Uterus (tissue), 4 donors: Measurements from ENCODE around the gene TNFAIP2. TPM values are rescaled to one million over a fixed set of nuclear protein-coding genes. Genes with fewer than 3 reads are reported as not detected.

Source experiments
- DNase-seq, 2 donors: peaks; one replicate each; pipeline ENCODE4 v3.0.0-alpha.2; 2019 to 2020
- H3K27ac ChIP-seq, 2 donors: fragments of 200-600 bp; sonication (generic); 1 replicate in 1 of 2; 2 replicates in 1 of 2; pipeline ENCODE4 v1.5.1; 2016 to 2018
- H3K27me3 ChIP-seq, 2 donors: fragments of 200-600 bp; sonication (generic); one replicate each; pipeline ENCODE4 v1.5.1; 2018 to 2019; ENCODE audit warnings: control low read depth in 1 of 2
- H3K36me3 ChIP-seq, 2 donors: fragments of 200-600 bp; sonication (generic); one replicate each; pipeline ENCODE4 v1.5.1; 2019; ENCODE audit warnings: control low read depth in 1 of 2
- H3K4me1 ChIP-seq, 2 donors: fragments of 200-600 bp; sonication (generic); one replicate each; pipeline ENCODE4 v1.5.1; 2018 to 2019; ENCODE audit warnings: control low read depth in 1 of 2
- H3K4me3 ChIP-seq, 2 donors: fragments of 200-600 bp; sonication (generic); 1 replicate in 1 of 2; 2 replicates in 1 of 2; pipeline ENCODE4 v1.5.1; 2018 to 2019; ENCODE audit warnings: mild to moderate bottlenecking in 1 of 2
- H3K9me3 ChIP-seq, 2 donors: fragments of 200-600 bp; sonication (generic); one replicate each; pipeline ENCODE4 v1.5.1; 2019; ENCODE audit warnings: control low read depth in 1 of 2
- CTCF ChIP-seq, 4 experiments: fragments of 200-600 bp in 2 of 4; fragments of 450-650 bp in 2 of 4; sonication (generic) in 2 of 4; IDR thresholded peaks; one replicate each; pipeline ENCODE4 v1.5.1; 2016 to 2019; ENCODE audit warnings: antibody characterized with exemption in 4 of 4, mild to moderate bottlenecking in 2 of 4, moderate library complexity in 1 of 4
- POLR2A ChIP-seq, 2 donors: fragments of 450-650 bp; IDR thresholded peaks; one replicate each; pipeline ENCODE4 v1.6.1; 2016; ENCODE audit warnings: antibody characterized with exemption in 2 of 2, mild to moderate bottlenecking in 1 of 2, moderate library complexity in 1 of 2
- intact Hi-C: fragments of 100-400 bp; cut with DNase I; formaldehyde crosslinking; loops from one replicate; pipeline ENCODE4 v1.15.1; 2023; ENCODE audit warnings: low total_unique reads
- total RNA-seq, 4 donors: library from RNA; depleted of rRNA in 3 of 4; stranded (reverse); fragments of >200 nt in 3 of 4; gene quantifications; one replicate each; pipeline versions ENCODE4 v1.1.0 to v1.2.4, GENCODE V29; 2014 to 2023
- donor health status: DM: yes; HTN: yes; CAD: no.

TNFAIP2 gene
- total RNA-seq, 4 donors from 2014 or later = 29.4 to 81.4 (median 60.6) TPM

GRCh38 chr14:103121846-103122584 is 1.2 kb upstream of the TNFAIP2 start:
- no peak for TF ChIP-seq POLR2A (IDR thresholded peaks at IDR 0.05)
- no peak for TF ChIP-seq CTCF (IDR thresholded peaks at IDR 0.05)
- peak; percentile 94 for DNase-seq
- Histone ChIP-seq H3K9me3 (no peaks in the 10 kb centered on the region), H3K36me3 (no peaks in the 10 kb centered on the region), H3K27ac (peak overlapping the region; percentile 90 to 92), H3K4me3 (peak overlapping the region in 1 of 2 donors; percentile 55), H3K27me3 (no peaks in the 10 kb centered on the region), H3K4me1 (peaks cover 0 to 32% of the 10 kb centered on the region in 2 donors)
- intact Hi-C loops = no loop called here

GRCh38 chr14:103122585-103122946 is 695 bp upstream of the TNFAIP2 start:
- Histone ChIP-seq H3K4me1 (peaks cover 0 to 32% of the 10 kb centered on the region in 2 donors), H3K27ac (peak overlapping the region; percentile 90 to 92), H3K27me3 (no peaks in the 10 kb centered on the region), H3K9me3 (no peaks in the 10 kb centered on the region), H3K4me3 (peak overlapping the region; percentile 45 to 55), H3K36me3 (no peaks in the 10 kb centered on the region)
- TF ChIP-seq CTCF (IDR thresholded peaks at IDR 0.05) (no peak), POLR2A (IDR thresholded peaks at IDR 0.05) (no peak)
- no peak for DNase-seq
- intact Hi-C loops = no loop called here

- DNase-seq = peak; percentile 64 to 74
- intact Hi-C loops = no loop called here
- no peaks in the 10 kb centered on the region for H3K36me3 ChIP-seq
Measured at GRCh38 chr14:103123634-103124500, 606 bp downstream of the TNFAIP2 start.

GRCh38 chr14:103124501-103125001 is 1.3 kb downstream of the TNFAIP2 start:
- TF ChIP-seq POLR2A (IDR thresholded peaks at IDR 0.05) = no peak
- TF ChIP-seq CTCF (IDR thresholded peaks at IDR 0.05) = no peak
- H3K9me3 ChIP-seq = no peaks in the 10 kb centered on the region
- H3K27ac ChIP-seq = peak overlapping the region; percentile 90 to 92
- peak in 1 of 2 donors; percentile 26 for DNase-seq
- H3K27me3 ChIP-seq = no peaks in the 10 kb centered on the region
- intact Hi-C loops = no loop called here
- peak overlapping the region in 1 of 2 donors; percentile 45 for H3K4me3 ChIP-seq
- H3K36me3 ChIP-seq = no peaks in the 10 kb centered on the region
- peaks cover 0 to 26% of the 10 kb centered on the region in 2 donors for H3K4me1 ChIP-seq

More at GRCh38 chr14:103123634-103124500, 606 bp downstream of the TNFAIP2 start:
- Histone ChIP-seq H3K27ac (peak overlapping the region; percentile 90 to 92), H3K27me3 (no peaks in the 10 kb centered on the region), H3K9me3 (no peaks in the 10 kb centered on the region), H3K4me3 (peak overlapping the region; percentile 45 to 55), H3K4me1 (peaks cover 0 to 26% of the 10 kb centered on the region in 2 donors)
- peak in 3 of 4 experiments; percentile 20 to 53 (median 34) for TF ChIP-seq CTCF (IDR thresholded peaks at IDR 0.05)
- TF ChIP-seq POLR2A (IDR thresholded peaks at IDR 0.05) = no peak
